NCI-H2081 treated with DMSO at 0.1 percent for 48 hours (cell line): ENCODE measurements around the gene SPEN.

Experiments
- DNase-seq: peaks from one replicate; lab custom pipeline; 2025; lab: John Stamatoyannopoulos, UW

Gene SPEN

GRCh38 chr1:15989776-15990175 is 142.3 kb downstream of the SPEN start:
- no peak for DNase-seq
